ENCODE measurements around the gene ALDH6A1. TPM values are rescaled to one million over a fixed set of nuclear protein-coding genes. Genes with fewer than 3 reads are reported as not detected.

ALDH6A1 gene
- polyA plus RNA-seq, 1 donor from 2014 or later, result 11.1 TPM

DNA sequence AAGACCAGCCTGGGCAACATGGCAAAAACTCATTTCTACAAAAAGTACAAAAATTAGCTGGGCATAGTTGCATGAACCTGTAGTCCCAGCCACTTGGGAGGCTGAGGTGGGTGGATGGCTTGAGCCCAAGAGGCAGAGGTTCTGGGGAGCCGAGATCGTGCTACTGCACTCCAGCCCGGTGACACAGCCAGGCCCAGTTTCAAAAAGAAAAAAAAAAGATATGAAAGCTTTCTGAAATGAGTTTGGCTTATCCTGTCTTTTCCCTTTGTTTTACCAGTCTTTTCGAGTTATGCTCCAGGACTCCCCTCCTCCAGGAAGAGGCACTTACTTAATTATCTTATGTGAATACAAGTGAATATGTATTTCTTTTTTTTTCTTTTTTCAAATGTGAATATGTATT is 61.9 kb downstream of the ALDH6A1 start:
- H3K79me2 ChIP-seq (replicated peaks; ENCODE audit: insufficient read depth, low read length), result no peaks in the 10 kb centered on the region
- TF ChIP-seq TAF1 (IDR thresholded peaks at IDR 0.05; ENCODE audit: low read depth), result no peak
- no peak for TF ChIP-seq EP300 (conservative IDR thresholded peaks at IDR 0.05; ENCODE audit: poor library complexity, severe bottlenecking)
- TF ChIP-seq, protein P1, sequence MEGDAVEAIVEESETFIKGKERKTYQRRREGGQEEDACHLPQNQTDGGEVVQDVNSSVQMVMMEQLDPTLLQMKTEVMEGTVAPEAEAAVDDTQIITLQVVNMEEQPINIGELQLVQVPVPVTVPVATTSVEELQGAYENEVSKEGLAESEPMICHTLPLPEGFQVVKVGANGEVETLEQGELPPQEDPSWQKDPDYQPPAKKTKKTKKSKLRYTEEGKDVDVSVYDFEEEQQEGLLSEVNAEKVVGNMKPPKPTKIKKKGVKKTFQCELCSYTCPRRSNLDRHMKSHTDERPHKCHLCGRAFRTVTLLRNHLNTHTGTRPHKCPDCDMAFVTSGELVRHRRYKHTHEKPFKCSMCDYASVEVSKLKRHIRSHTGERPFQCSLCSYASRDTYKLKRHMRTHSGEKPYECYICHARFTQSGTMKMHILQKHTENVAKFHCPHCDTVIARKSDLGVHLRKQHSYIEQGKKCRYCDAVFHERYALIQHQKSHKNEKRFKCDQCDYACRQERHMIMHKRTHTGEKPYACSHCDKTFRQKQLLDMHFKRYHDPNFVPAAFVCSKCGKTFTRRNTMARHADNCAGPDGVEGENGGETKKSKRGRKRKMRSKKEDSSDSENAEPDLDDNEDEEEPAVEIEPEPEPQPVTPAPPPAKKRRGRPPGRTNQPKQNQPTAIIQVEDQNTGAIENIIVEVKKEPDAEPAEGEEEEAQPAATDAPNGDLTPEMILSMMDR (IDR thresholded peaks at IDR 0.05; ENCODE audit: poor library complexity, severe bottlenecking), result no peak
- TF ChIP-seq RAD21 (conservative IDR thresholded peaks at IDR 0.05), result no peak
- no peak for TF ChIP-seq POLR2AphosphoS5 (IDR thresholded peaks at IDR 0.05)
- no peak for TF ChIP-seq EZH2 (IDR thresholded peaks at IDR 0.05; ENCODE audit: borderline replicate concordance, insufficient read depth, low read length, poor library complexity, severe bottlenecking)
- TF ChIP-seq SMC3 (conservative IDR thresholded peaks at IDR 0.05; ENCODE audit: poor library complexity), result no peak
- TF ChIP-seq MXI1 (conservative IDR thresholded peaks at IDR 0.05; ENCODE audit: poor library complexity, severe bottlenecking), result no peak
- TF ChIP-seq REST (IDR thresholded peaks at IDR 0.05; ENCODE audit: borderline replicate concordance), result no peak
- no peaks in the 10 kb centered on the region for H4K20me1 ChIP-seq (ENCODE audit: insufficient read depth)
- no peak overlapping the region for H3K9ac ChIP-seq (ENCODE audit: low read length)
- no peak overlapping the region for H3K4me3 ChIP-seq (ENCODE audit: low read length)
- H3K27me3 ChIP-seq (ENCODE audit: insufficient read depth, low read depth, low read length), result no peaks in the 10 kb centered on the region
- H2AFZ ChIP-seq (ENCODE audit: low read depth, low read length), result no peak overlapping the region
- no peak overlapping the region for H3K4me2 ChIP-seq (ENCODE audit: low read length)
- H3K27ac ChIP-seq (ENCODE audit: low read length), result no peak overlapping the region
- no peaks in the 10 kb centered on the region for H3K9me3 ChIP-seq (ENCODE audit: low read length)
- no peaks in the 10 kb centered on the region for H3F3A ChIP-seq (ENCODE audit: insufficient read depth, low read length, poor library complexity, severe bottlenecking)
- no peaks in the 10 kb centered on the region for H3K36me3 ChIP-seq (ENCODE audit: insufficient read depth, low read length)
- no peaks in the 10 kb centered on the region for H3K9me2 ChIP-seq (ENCODE audit: insufficient read depth, low read length)

- H3K36me3 ChIP-seq (ENCODE audit: insufficient read depth, low read length), result no peaks in the 10 kb centered on the region
- peak overlapping the region; percentile 74 for H2AFZ ChIP-seq (ENCODE audit: low read depth, low read length)
- H3K4me3 ChIP-seq (ENCODE audit: low read length), result peak overlapping the region; percentile 85
- peak overlapping the region; percentile 62 for H3K4me2 ChIP-seq (ENCODE audit: low read length)
- no peaks in the 10 kb centered on the region for H3K27me3 ChIP-seq (ENCODE audit: insufficient read depth, low read depth, low read length)
- H3K9me3 ChIP-seq (ENCODE audit: low read length), result no peaks in the 10 kb centered on the region
- peak overlapping the region; percentile 45 for H3K27ac ChIP-seq (ENCODE audit: low read length)
- H3F3A ChIP-seq (ENCODE audit: insufficient read depth, low read length, poor library complexity, severe bottlenecking), result no peaks in the 10 kb centered on the region
- H3K9me2 ChIP-seq (ENCODE audit: insufficient read depth, low read length), result no peaks in the 10 kb centered on the region
- H3K9ac ChIP-seq (ENCODE audit: low read length), result peak overlapping the region; percentile 81
- no peaks in the 10 kb centered on the region for H4K20me1 ChIP-seq (ENCODE audit: insufficient read depth)
- H3K79me2 ChIP-seq (replicated peaks; ENCODE audit: insufficient read depth, low read length), result no peaks in the 10 kb centered on the region
- peak; percentile 53 for TF ChIP-seq MXI1 (conservative IDR thresholded peaks at IDR 0.05; ENCODE audit: poor library complexity, severe bottlenecking)
- no peak for TF ChIP-seq SMC3 (conservative IDR thresholded peaks at IDR 0.05; ENCODE audit: poor library complexity)
- peak; percentile 12 for TF ChIP-seq POLR2AphosphoS5 (IDR thresholded peaks at IDR 0.05)
- peak; percentile 32 for TF ChIP-seq EP300 (conservative IDR thresholded peaks at IDR 0.05; ENCODE audit: poor library complexity, severe bottlenecking)
- peak; percentile 7 for TF ChIP-seq REST (IDR thresholded peaks at IDR 0.05; ENCODE audit: borderline replicate concordance)
Measured at GRCh38 chr14:74019408-74020137, 64.7 kb downstream of the ALDH6A1 start.

Measured in neural cell (in vitro differentiated cells).